Measurements from ENCODE around the gene AXIN1.

Gene AXIN1

DNA sequence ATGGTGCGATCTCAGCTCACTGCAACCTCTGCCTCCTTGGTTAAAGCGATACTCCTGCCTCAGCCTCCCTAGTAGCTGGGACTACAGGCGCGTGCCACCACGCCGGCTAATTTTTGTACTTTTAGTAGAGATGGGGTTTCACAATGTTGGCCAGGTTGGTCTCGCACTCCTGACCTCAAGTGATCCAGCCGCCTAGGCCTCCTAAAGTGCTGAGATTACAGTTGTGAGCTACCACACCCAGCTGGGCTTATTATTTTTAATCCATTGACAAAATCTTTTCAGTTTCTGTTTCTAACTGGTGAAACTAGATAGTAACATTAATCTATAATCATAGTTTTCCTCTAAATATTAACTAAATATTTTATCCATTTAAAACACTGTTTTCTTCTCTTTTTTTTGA lies 112.0 kb downstream of the AXIN1 start:
- DNase-seq (ENCODE audit: low spot score), result no peak

GRCh38 chr16:239948-240277 lies 112.6 kb downstream of the AXIN1 start:
- DNase-seq (ENCODE audit: low spot score), result peak; percentile 22
